Transverse colon (tissue), 4 donors: ENCODE measurements around the gene PAWR. TPM values are rescaled to one million over a fixed set of nuclear protein-coding genes. Genes with fewer than 3 reads are reported as not detected.

Source experiments
- DNase-seq: peaks from one replicate; pipeline ENCODE4 v3.0.0-alpha.2; 2019
- H3K27ac ChIP-seq, 4 donors: fragments of 200-600 bp; sonication (generic); 2 replicates each; pipeline ENCODE4 v1.5.1; 2016 to 2018; ENCODE audit warnings: inconsistent platforms in 4 of 4
- H3K27me3 ChIP-seq: fragments of 200-600 bp; sonication (generic); 2 replicates; pipeline ENCODE4 v1.5.1; 2017; ENCODE audit warnings: inconsistent platforms
- H3K36me3 ChIP-seq, 4 donors: fragments of 200-600 bp; sonication (generic); 2 replicates each; pipeline ENCODE4 v1.5.1; 2017 to 2019; ENCODE audit warnings: inconsistent platforms in 4 of 4
- H3K4me1 ChIP-seq, 4 donors: fragments of 200-600 bp; sonication (generic); 2 replicates each; pipeline ENCODE4 v1.5.1; 2017 to 2020; ENCODE audit warnings: inconsistent platforms in 4 of 4
- H3K4me3 ChIP-seq, 4 donors: fragments of 200-600 bp; sonication (generic); 1 replicate in 1 of 4; 2 replicates in 3 of 4; pipeline versions ENCODE4 v1.5.1 to v1.6.1; 2017 to 2019; ENCODE audit warnings: inconsistent platforms in 4 of 4
- H3K9me3 ChIP-seq, 2 donors: fragments of 200-600 bp; sonication (generic); 2 replicates each; pipeline ENCODE4 v1.5.1; 2017 to 2019; ENCODE audit warnings: inconsistent platforms in 2 of 2
- EP300 ChIP-seq: sonication (generic); formaldehyde crosslinking; IDR thresholded peaks from one replicate; pipeline ENCODE4 v1.6.1; 2017; ENCODE audit warnings: antibody characterized with exemption, low read depth
- POLR2A ChIP-seq: fragments of 450-650 bp; IDR thresholded peaks from one replicate; pipeline ENCODE4 v1.6.1; 2016; ENCODE audit warnings: antibody characterized with exemption, mild to moderate bottlenecking, moderate library complexity
- POLR2AphosphoS5 ChIP-seq, 3 donors: sonication (generic); formaldehyde crosslinking; IDR thresholded peaks; one replicate each; pipeline ENCODE4 v1.6.1; 2016; ENCODE audit warnings: antibody characterized with exemption in 3 of 3
- WGBS, 2 donors: methylation state at CpG; one replicate each; pipeline ENCODE4 v1.1.5; 2018; ENCODE audit warnings: low coverage in 1 of 2; 5-methylcytosine and 5-hydroxymethylcytosine counted together
- in situ Hi-C, 4 donors: fragments of 200-750 bp; cut with MboI; loops; one replicate each; pipeline versions ENCODE4 v1.15.0 to v1.15.1; 2017; ENCODE audit warnings: low sequenced_read_pairs in 3 of 4, low pct_ligation_motif_present in 1 of 4, low pct_unique_long_range_greater_than_20kb in 1 of 4
- intact Hi-C: fragments of 100-400 bp; cut with DNase I; formaldehyde crosslinking; loops from one replicate; pipeline ENCODE4 v1.15.1; 2023; ENCODE audit warnings: low total_unique reads
- total RNA-seq, 4 donors: library from RNA; depleted of rRNA; stranded (reverse); fragments of >200 nt; gene quantifications; one replicate each; pipeline ENCODE4 v1.1.0, GENCODE V29; 2016
- TF ChIP-seq, protein P1 (sequence below), 5 experiments: fragments of 200-600 bp in 3 of 5; fragments of 450-650 bp in 2 of 5; sonication (generic) in 3 of 5; IDR thresholded peaks; 1 replicate in 2 of 5; 2 replicates in 3 of 5; pipeline ENCODE4 v1.5.1; 2016 to 2017; ENCODE audit warnings: antibody characterized with exemption in 5 of 5, inconsistent platforms in 3 of 5, mild to moderate bottlenecking in 2 of 5, moderate library complexity in 1 of 5

PAWR gene
- total RNA-seq, 4 donors from 2014 or later, result 82.3 to 188 (median 115) TPM

DNA sequence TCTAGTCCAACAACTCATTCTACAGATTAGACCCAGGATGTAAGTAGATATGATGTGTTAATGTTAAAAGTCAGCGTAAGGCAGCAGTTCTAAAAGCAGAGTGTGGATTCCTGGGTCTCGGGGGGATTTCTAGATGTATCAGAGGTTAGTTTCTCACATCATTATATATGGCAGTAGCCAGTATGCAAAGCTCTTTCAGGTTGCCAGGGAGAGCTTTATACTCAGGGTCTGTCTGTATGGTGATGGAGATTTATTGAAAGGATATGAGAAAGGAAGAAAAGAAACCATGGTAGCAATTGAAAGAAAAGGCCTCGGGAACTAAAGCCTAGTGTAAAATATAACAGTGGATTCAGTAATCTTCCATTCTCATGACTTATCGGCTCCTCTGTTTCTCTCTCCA, 26.2 kb upstream of the PAWR start:
- TF ChIP-seq POLR2AphosphoS5 (IDR thresholded peaks at IDR 0.05) (no peak), EP300 (no peak), POLR2A (no peak)
- TF ChIP-seq, protein P1, sequence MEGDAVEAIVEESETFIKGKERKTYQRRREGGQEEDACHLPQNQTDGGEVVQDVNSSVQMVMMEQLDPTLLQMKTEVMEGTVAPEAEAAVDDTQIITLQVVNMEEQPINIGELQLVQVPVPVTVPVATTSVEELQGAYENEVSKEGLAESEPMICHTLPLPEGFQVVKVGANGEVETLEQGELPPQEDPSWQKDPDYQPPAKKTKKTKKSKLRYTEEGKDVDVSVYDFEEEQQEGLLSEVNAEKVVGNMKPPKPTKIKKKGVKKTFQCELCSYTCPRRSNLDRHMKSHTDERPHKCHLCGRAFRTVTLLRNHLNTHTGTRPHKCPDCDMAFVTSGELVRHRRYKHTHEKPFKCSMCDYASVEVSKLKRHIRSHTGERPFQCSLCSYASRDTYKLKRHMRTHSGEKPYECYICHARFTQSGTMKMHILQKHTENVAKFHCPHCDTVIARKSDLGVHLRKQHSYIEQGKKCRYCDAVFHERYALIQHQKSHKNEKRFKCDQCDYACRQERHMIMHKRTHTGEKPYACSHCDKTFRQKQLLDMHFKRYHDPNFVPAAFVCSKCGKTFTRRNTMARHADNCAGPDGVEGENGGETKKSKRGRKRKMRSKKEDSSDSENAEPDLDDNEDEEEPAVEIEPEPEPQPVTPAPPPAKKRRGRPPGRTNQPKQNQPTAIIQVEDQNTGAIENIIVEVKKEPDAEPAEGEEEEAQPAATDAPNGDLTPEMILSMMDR (IDR thresholded peaks at IDR 0.05), result no peak
- no peaks in the 10 kb centered on the region for H3K27me3 ChIP-seq
- H3K4me1 ChIP-seq, result no peaks in the 10 kb centered on the region
- no peak for DNase-seq
- no peak overlapping the region for H3K27ac ChIP-seq
- H3K4me3 ChIP-seq, result no peak overlapping the region
- 93 to 94% methylated on average over 4 of the region's 4 CpGs for WGBS, 2 donors
- in situ Hi-C loops, result no loop called here
- no peaks in the 10 kb centered on the region for H3K36me3 ChIP-seq
- no peaks in the 10 kb centered on the region for H3K9me3 ChIP-seq
- intact Hi-C loops, result no loop called here

DNA sequence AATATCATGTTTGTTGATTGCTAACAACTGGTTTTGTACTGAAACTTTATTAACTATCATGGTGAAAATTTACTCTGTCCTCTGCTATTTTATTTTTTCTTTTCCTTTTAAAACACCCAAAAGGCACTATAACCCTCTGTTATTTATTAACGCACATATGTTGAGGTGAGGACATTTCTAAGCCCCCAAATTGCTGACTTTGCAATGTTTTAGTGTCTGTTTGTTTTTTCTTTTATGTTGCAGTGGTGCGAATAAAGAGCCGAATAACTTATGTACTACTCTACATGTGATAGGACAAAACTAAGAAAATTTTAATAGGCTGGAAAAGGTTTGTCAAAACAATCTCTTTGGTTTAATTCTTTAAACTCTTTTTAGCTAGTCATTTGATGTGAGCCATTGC, 24.5 kb upstream of the PAWR start:
- H3K4me3 ChIP-seq, result no peak overlapping the region
- no peaks in the 10 kb centered on the region for H3K9me3 ChIP-seq
- no peak for TF ChIP-seq EP300
- TF ChIP-seq POLR2A, result no peak
- no peak for TF ChIP-seq POLR2AphosphoS5 (IDR thresholded peaks at IDR 0.05)
- TF ChIP-seq, protein P1 (IDR thresholded peaks at IDR 0.05), result no peak
- DNase-seq, result no peak
- H3K4me1 ChIP-seq, result no peaks in the 10 kb centered on the region
- 90 to 98% methylated on average over 3 of the region's 3 CpGs for WGBS, 2 donors
- intact Hi-C loops, result no loop called here
- H3K36me3 ChIP-seq, result no peaks in the 10 kb centered on the region
- in situ Hi-C loops, result no loop called here
- H3K27me3 ChIP-seq, result no peaks in the 10 kb centered on the region
- no peak overlapping the region for H3K27ac ChIP-seq

DNA sequence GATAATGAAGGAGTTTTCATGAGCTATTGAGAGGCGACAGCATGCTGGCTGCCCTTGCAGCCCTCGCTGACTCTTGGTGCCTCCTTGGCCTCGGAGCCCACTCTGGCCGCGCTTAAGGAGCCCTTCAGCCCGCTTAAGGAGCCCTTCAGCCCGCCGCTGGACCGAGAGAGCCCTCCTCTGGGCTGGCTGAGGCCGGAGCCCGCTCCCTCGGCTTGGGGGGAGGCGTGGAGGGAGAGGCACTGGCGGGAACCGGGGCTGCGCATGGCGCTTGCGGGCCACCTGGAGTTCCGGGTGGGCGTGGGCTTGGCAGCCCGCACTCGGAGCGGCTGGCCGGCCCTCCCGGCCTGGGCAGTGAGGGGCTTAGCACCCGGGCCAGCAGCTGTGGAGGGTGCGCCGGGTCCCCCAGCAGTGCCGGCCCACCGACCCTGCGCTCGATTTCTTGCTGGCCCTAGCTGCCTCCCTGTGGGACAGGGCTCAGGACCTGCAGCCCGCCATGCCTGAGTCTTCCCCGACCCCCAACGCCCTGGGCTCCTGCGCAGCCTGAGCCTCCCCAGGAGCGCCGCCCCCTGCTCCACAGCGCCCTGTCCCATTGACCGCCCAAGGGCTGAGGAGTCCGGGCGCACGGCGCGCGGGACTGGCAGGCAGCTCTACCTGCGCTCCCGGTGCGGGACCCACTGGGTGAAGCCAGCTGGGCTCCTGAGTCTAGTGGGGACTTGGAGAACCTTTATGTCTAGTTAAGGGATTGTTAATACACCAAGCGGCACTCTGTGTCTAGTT, 20.1 kb upstream of the PAWR start:
- 93% methylated on average over 30 of the region's 50 CpGs; no CpG with 5 or more reads in 1 of the 2 donors for WGBS, 2 donors
- intact Hi-C loops, result no loop called here

DNA sequence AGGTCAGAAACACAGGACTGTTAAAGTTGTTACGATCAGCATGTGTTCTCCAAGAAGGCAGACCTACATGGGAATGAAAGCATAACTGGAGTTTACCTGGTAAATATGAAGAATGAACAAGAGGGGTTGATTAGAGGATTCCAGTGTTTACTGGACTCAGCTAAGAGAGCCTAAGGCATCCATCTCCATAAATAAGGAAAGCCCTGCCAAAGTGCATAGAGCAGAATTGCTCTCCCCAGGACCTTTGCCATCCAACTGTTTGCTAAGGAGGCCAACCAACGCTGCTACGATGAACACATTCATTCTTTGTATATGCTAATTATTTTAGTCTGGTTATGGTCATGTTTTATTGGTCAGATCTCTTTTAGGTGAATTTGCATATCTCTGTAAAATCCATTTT, 17.1 kb upstream of the PAWR start:
- H3K36me3 ChIP-seq, result no peaks in the 10 kb centered on the region
- no peaks in the 10 kb centered on the region for H3K9me3 ChIP-seq
- 56 to 79% methylated on average over 3 of the region's 3 CpGs for WGBS, 2 donors
- no peaks in the 10 kb centered on the region for H3K27me3 ChIP-seq
- in situ Hi-C loops, result no loop called here
- H3K4me3 ChIP-seq, result no peak overlapping the region
- TF ChIP-seq EP300 (no peak), POLR2AphosphoS5 (IDR thresholded peaks at IDR 0.05) (no peak), POLR2A (no peak)
- TF ChIP-seq, protein P1 (IDR thresholded peaks at IDR 0.05), result no peak
- intact Hi-C loops, result no loop called here
- no peak overlapping the region for H3K27ac ChIP-seq
- no peak for DNase-seq
- no peaks in the 10 kb centered on the region for H3K4me1 ChIP-seq

More for the DNA sequence above, 20.1 kb upstream of the PAWR start:
- Histone ChIP-seq H3K27ac (no peak overlapping the region), H3K4me3 (no peak overlapping the region), H3K9me3 (no peaks in the 10 kb centered on the region), H3K36me3 (no peaks in the 10 kb centered on the region), H3K27me3 (no peaks in the 10 kb centered on the region), H3K4me1 (no peaks in the 10 kb centered on the region)
- DNase-seq, result no peak
- TF ChIP-seq, protein P1 (IDR thresholded peaks at IDR 0.05), result no peak
- TF ChIP-seq POLR2A (no peak), POLR2AphosphoS5 (IDR thresholded peaks at IDR 0.05) (no peak), EP300 (no peak)
- in situ Hi-C loops, result no loop called here
